Stomach (tissue), 4 donors: ENCODE measurements around the gene ZFP1.

Source experiments
- EP300 ChIP-seq: sonication (generic); formaldehyde crosslinking; IDR thresholded peaks from one replicate; pipeline ENCODE4 v1.6.1; 2017; ENCODE audit warnings: antibody characterized with exemption
- POLR2A ChIP-seq, 4 donors: fragments of 450-650 bp; IDR thresholded peaks; one replicate each; pipeline ENCODE4 v1.6.1; 2016; ENCODE audit warnings: antibody characterized with exemption in 4 of 4, control low read depth in 2 of 4, mild to moderate bottlenecking in 1 of 4, moderate library complexity in 1 of 4
- POLR2AphosphoS5 ChIP-seq, 3 donors: sonication (generic); formaldehyde crosslinking; IDR thresholded peaks; one replicate each; pipeline ENCODE4 v1.6.1; 2016; ENCODE audit warnings: antibody characterized with exemption in 3 of 3
- TF ChIP-seq, protein P1 (sequence below), 7 experiments: fragments of 450-650 bp in 4 of 7; fragments of 200-600 bp in 3 of 7; sonication (generic) in 3 of 7; IDR thresholded peaks; one replicate each; pipeline ENCODE4 v1.5.1; 2016 to 2019; ENCODE audit warnings: antibody characterized with exemption in 7 of 7, control low read depth in 2 of 7, mild to moderate bottlenecking in 1 of 7

DNA sequence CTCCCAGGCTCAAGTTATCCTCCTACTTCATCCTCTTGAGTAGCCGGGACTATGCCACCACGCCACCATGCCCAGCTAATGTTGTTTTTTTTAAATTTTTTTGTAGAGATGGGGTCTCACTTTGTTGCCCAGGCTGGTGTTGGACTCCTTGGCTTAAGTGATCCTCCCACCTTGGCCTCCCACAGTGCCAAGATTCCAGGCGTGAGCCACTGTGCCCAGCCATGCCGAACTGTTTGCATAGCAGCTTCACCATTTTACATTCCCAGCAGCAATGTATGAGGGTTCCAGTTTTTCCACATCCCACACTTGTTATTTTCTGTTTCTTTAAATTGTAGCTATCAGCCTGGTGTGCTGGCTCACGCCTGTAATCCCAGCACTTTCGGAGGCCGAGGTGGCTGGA is 68.3 kb downstream of the ZFP1 start:
- TF ChIP-seq, protein P1, sequence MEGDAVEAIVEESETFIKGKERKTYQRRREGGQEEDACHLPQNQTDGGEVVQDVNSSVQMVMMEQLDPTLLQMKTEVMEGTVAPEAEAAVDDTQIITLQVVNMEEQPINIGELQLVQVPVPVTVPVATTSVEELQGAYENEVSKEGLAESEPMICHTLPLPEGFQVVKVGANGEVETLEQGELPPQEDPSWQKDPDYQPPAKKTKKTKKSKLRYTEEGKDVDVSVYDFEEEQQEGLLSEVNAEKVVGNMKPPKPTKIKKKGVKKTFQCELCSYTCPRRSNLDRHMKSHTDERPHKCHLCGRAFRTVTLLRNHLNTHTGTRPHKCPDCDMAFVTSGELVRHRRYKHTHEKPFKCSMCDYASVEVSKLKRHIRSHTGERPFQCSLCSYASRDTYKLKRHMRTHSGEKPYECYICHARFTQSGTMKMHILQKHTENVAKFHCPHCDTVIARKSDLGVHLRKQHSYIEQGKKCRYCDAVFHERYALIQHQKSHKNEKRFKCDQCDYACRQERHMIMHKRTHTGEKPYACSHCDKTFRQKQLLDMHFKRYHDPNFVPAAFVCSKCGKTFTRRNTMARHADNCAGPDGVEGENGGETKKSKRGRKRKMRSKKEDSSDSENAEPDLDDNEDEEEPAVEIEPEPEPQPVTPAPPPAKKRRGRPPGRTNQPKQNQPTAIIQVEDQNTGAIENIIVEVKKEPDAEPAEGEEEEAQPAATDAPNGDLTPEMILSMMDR (IDR thresholded peaks at IDR 0.05) = no peak
- TF ChIP-seq POLR2AphosphoS5 (IDR thresholded peaks at IDR 0.05) (no peak), POLR2A (IDR thresholded peaks at IDR 0.05) (no peak), EP300 (no peak)
